SKM-1 treated with dmso at 0.1 percent for 144 hours (cell line): ENCODE data around the gene JMJD4.

ENCODE experiments used
- DNase-seq: peaks from one replicate; lab custom pipeline; 2025; ENCODE audit not compliant: unreplicated experiment; lab: John Stamatoyannopoulos, UW

The JMJD4 gene

GRCh38 chr1:227753999-227754711 lies 19.1 kb upstream of the JMJD4 start:
- no peak for DNase-seq

DNA sequence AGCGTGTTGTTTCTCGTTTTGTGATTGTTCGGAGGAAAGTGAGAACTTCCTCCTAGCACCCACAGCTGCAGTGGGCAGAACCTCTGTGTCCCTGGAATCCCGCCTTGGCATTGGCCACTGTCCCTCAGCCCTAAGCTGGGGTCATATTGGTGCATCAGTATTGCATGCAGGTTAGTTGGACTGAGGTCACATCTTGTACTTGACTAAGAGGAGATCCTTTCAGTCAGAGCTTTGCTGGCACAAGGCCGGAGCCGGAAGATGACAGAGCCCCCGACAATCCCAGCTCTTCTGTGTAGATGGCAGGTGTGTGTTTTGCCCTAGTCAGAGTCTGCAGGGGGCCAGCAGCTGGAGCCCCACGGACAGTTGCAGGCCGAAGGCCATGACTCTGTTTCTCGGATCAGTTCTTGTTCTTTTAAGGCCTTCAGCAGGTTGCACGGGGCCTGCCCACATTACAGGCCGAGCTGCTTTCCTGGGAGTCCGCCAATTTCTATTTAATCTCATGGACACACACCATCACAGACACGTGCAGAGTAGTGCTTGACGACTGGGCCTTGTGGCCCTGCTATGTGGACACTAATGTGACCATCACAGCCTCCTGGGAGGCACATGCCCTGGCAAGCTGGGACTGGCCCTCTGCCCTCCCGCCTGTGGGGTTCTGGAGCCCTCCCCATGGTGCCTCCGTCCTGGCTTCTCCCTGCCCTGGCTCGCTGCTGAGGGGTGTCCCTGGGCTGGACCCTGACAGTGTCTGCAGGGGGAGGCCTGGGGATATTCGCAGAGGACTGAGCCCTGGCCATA lies 15.0 kb upstream of the JMJD4 start:
- no peak for DNase-seq

DNA sequence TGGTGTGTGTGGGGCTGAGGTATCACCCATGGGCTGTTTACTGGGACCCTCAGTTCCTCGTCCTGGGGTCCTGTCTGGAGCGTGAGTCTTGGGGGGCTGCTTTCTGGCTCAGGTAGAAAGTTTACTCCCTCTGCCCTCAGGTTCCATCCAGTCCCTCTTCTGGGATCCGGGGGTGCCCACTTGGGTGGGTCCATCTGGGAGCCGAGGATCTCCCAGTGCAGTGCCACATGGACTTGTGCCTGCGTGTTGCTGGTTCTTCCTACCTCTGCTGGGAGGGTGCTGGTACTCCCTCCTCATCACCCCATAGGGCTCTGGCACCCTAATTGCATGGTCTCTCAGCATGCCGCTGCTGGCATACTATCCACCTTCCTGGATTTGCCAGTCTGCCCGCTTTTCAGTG lies 14.1 kb upstream of the JMJD4 start:
- DNase-seq: no peak

DNA sequence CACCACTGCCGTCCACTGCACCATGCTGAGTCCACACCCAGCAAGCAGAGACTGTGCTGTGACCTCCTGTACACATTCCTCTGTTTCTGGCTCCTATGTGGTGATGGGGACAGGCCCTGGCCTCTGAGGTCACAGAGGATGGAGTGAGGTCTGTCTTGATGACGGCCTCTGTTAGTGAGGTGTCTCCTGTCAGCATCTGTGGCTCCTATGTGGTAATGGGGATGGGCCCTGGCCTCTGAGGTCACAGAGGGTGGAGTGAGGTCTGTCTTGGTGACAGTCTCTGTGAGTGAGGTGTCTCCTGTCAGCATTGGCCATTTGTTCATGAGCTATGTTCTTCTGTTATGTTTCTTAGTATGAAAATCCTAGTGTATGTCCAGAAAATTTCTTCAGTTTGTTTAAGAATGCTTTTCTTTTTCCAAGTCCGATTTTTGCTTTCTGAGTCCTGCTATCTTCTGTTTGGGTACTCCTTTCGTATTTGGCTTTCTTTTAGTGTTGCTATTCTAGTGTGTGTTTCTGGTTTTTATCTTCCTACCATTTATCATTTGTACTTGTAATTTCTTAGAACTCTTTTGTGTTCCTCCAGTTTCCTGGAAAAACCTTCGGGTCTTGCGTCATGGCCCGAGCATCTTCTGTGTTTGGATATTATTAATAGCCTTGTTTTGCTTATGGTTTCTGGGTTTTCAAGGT lies 13.5 kb upstream of the JMJD4 start:
- DNase-seq: no peak

DNA sequence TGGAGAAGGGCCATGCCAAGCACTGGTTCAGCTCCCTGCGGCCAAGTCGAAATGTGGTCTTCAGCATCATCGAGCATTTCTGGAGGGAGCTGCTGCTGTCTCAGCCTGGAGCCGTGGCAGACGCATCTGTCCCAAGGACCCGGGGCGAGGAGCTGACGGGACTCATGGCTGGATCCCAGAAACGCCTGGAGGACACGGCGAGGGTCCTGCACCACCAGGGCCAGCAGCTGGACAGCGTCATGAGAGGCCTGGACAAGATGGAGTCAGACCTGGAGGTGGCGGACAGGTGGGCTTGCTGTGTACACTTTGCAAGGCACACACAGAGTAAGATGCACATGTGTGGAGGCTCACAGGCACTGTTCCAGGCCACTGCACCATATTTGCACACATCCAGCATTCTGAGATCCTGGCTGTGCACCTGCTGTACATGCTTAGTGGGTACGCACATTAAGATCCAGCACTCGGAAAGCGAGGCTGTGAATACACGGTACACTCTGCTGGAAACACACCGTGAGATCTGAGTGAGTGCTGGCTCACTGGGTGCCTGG lies 12.9 kb upstream of the JMJD4 start:
- DNase-seq: no peak

DNA sequence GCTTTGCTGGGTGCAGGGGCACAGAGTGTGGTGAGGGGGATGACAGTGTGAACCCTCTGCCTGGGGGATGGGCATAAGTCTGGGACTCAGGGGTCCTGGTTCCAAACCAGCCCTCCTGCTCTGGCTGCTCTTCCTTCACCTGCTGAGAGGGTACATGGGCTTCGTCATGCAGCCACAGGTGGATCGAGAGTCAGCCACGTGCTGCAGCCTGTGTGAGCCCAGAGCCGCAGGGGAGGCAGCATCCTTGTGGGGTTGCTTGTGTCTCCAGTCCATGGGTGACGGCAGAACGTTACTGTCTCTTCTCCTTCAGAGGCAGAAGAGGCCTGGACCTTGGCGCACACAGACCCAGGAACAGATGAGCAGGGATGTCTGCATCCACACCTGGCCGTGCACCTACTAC lies 12.3 kb upstream of the JMJD4 start:
- no peak for DNase-seq

DNA sequence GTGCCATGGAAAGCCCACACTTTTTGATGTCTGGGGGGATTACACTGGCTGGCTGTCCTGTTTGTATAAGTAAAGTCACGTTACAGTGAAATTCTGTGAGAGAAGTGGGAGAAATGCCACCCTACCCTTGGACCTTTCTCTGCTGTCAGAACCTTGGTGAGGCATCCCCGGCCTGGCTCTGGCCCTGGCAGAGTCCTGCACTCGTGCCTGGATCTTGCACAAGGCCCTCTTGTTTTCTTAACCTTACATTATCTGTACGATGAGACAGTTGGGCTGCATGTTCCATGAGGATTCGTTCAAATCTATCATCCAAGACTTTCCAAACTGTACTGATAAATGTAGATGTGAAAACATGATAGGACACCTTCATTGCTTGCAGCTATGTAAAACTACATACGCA lies 11.6 kb upstream of the JMJD4 start:
- DNase-seq: no peak

DNA sequence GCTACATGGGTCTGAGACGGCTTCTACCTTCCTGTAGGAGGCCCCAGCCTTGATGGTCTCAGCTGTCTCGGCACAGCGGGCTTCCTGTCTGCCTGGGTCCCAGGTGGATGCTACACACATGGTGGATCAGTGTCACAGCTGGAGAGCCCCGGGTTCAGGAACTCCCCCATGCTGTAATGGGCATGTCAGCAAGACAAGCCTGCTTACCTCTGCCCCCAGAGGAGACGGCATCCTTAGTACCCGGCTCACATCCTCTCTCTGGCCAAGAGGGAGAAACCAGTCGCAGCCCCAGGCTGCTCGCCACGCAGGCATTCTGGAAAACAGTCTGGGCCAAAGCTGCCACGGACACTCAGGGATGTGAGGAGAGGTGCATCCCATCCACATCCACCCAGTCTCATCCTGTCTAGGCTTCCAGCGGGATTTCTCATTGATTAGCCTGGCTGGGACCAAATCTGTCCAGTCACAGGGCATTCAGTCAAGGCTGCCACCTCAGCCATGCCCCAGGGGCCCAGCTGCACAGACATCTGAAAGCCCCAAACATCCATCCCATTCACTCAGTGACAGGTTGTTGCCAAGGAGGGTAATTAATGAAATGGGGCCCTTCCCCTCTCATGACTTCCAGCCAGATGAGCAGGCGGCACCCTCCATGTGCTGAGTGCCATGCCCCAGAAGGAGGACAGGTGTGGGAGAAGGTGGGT lies 10.6 kb upstream of the JMJD4 start:
- DNase-seq: no peak

- DNase-seq: no peak
These were observed 9.6 kb upstream of the JMJD4 start for GRCh38 chr1:227744668-227745067.

- DNase-seq: no peak
These were observed 7.9 kb upstream of the JMJD4 start for GRCh38 chr1:227742738-227743715.

GRCh38 chr1:227741166-227741870 lies 6.2 kb upstream of the JMJD4 start:
- DNase-seq: no peak

- DNase-seq: no peak
These were observed 5.4 kb upstream of the JMJD4 start for GRCh38 chr1:227740401-227740960.

- DNase-seq: no peak
These were observed 4.5 kb upstream of the JMJD4 start for GRCh38 chr1:227739636-227740035.

DNA sequence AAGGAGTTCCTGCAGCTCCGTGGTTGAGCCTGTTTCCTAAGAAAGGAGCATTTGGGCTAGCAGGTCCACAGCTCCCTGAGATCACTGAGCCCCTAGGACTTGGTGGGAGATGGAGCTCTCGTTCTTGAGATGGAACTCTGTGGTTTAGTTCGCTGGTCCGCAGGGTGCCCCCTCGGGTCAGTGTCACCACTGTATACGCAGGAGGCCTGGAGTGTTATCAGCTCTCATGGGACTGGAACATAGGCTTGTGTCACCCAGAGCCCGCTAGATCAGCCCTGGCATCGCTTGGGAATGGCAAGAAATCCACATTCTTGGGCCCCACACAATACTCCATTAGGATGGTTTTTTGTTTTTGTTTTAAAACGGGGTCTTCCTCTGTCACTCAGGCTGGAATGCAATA lies 3.7 kb upstream of the JMJD4 start:
- DNase-seq: no peak

GRCh38 chr1:227736814-227737432 lies 1.8 kb upstream of the JMJD4 start:
- DNase-seq: no peak

GRCh38 chr1:227735539-227736285 lies 610 bp upstream of the JMJD4 start:
- DNase-seq: no peak

DNA sequence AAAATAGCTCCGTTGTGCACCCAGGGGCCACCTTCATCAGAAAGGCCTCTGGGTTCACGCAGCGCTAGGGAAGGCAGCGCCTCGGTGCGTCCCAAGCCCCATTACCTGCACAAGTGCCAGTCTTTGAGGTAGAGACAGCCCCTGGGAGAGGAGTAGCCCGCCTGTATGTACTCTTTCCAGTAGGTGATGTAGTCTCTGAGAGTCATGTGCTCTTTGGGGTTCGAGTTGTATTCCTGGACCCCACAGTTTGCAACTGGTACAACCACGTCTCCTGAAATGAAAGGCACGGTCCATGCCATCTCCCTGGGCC lies 601 bp downstream of the JMJD4 start:
- DNase-seq: no peak
